22Rv1 (cell line): ENCODE results near the gene EXOC4.

Experiments used
- ZFX ChIP-seq: fragments of 450-650 bp; IDR thresholded peaks from 2 replicates; pipeline ENCODE4 v1.6.1; 2017; ENCODE audit warnings: antibody characterized with exemption, borderline replicate concordance
- TF ChIP-seq, protein P1 (sequence below): fragments of 450-650 bp; IDR thresholded peaks from 2 replicates; pipeline ENCODE4 v1.5.1; 2017; ENCODE audit warnings: mild to moderate bottlenecking

DNA sequence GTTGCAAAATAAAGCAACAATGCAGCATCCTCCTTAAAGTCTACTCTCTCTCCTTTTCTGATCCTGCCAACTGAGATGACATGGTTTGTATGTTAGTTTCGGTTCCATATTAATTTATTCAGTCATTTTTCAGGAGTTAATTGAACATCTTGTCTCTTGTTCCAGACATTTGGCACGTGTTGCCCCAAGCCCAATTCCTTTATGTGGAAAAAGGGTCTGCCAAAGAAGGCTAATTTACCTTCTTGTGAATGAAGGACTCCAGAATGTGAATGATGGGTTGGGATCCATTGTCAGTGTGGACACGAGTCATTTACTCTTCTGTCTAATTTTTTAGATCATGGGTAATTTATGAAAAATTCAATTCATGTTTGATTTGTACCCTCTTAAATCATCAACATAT is 523.4 kb downstream of the EXOC4 start:
- TF ChIP-seq, protein P1, sequence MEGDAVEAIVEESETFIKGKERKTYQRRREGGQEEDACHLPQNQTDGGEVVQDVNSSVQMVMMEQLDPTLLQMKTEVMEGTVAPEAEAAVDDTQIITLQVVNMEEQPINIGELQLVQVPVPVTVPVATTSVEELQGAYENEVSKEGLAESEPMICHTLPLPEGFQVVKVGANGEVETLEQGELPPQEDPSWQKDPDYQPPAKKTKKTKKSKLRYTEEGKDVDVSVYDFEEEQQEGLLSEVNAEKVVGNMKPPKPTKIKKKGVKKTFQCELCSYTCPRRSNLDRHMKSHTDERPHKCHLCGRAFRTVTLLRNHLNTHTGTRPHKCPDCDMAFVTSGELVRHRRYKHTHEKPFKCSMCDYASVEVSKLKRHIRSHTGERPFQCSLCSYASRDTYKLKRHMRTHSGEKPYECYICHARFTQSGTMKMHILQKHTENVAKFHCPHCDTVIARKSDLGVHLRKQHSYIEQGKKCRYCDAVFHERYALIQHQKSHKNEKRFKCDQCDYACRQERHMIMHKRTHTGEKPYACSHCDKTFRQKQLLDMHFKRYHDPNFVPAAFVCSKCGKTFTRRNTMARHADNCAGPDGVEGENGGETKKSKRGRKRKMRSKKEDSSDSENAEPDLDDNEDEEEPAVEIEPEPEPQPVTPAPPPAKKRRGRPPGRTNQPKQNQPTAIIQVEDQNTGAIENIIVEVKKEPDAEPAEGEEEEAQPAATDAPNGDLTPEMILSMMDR = no peak
- no peak for TF ChIP-seq ZFX
